ENCODE results near the gene SYT13. TPM values are rescaled to one million over a fixed set of nuclear protein-coding genes. Genes with fewer than 3 reads are reported as not detected.

SYT13 gene
- total RNA-seq, 3 donors from 2014 or later = 7.5 to 28.6 (median 22.7) TPM

DNA sequence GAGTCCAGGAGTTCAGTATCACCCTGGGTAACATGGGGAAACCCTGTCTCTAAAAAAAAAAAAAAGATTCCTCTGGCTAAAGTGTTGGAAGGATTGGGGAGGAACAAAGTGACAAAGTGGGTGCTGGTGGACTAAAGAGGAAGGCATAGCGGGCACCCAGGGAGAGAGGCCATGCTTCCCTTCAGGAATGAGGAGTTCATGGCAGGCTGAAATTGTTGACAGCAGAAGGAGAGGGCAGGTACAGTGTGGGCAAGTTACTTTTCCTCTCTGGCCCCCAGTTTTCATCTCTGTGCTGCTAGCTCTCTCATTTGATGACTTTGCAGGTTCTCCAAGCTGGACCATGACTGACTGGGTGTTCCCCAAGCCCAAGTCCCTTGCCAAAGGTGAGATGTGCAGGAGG lies 4.4 kb upstream of the SYT13 start:
- no peaks in the 10 kb centered on the region for H3K9me3 ChIP-seq
- no peaks in the 10 kb centered on the region for H3K36me3 ChIP-seq (ENCODE audit: low read depth)
- ATAC-seq = no peak
- no peak for DNase-seq
- no peaks in the 10 kb centered on the region for H3K4me1 ChIP-seq (ENCODE audit: low read depth)
- TF ChIP-seq, protein P1, sequence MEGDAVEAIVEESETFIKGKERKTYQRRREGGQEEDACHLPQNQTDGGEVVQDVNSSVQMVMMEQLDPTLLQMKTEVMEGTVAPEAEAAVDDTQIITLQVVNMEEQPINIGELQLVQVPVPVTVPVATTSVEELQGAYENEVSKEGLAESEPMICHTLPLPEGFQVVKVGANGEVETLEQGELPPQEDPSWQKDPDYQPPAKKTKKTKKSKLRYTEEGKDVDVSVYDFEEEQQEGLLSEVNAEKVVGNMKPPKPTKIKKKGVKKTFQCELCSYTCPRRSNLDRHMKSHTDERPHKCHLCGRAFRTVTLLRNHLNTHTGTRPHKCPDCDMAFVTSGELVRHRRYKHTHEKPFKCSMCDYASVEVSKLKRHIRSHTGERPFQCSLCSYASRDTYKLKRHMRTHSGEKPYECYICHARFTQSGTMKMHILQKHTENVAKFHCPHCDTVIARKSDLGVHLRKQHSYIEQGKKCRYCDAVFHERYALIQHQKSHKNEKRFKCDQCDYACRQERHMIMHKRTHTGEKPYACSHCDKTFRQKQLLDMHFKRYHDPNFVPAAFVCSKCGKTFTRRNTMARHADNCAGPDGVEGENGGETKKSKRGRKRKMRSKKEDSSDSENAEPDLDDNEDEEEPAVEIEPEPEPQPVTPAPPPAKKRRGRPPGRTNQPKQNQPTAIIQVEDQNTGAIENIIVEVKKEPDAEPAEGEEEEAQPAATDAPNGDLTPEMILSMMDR (IDR thresholded peaks at IDR 0.05) = no peak
- intact Hi-C loops (cut with DNase I, micrococcal nuclease) = loop anchor here in 1 of 2 donors (5.0 to 10.0 kb wide), 2 partner anchors 178 to 356 kb away; no protein-coding TSS in a partner anchor
- H3K4me3 ChIP-seq = no peak overlapping the region

DNA sequence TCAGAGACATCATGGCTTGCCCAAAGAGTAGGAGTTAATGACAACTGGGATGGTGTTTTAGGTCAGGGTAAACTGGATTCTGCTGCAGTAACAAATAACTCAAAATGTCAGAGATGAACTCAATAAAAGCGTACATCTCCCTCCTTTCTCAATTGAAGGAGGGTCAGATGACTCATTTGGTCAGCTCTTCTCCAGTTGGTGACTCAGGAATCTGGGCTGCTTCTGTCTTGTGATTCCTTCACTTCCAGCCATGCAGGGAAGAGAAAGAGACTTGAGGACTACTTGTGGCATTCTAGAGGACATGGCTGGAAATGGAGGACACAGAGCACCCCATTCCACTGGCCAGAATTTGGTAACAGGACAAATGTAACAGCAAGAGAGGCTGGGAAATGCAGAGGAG lies 3.2 kb upstream of the SYT13 start:
- H3K9me3 ChIP-seq = no peaks in the 10 kb centered on the region
- no peak for ATAC-seq
- H3K4me1 ChIP-seq (ENCODE audit: low read depth) = no peaks in the 10 kb centered on the region
- intact Hi-C loops (cut with DNase I, micrococcal nuclease) = no loop called here
- TF ChIP-seq, protein P1 (IDR thresholded peaks at IDR 0.05) = no peak
- DNase-seq = no peak
- no peaks in the 10 kb centered on the region for H3K36me3 ChIP-seq (ENCODE audit: low read depth)
- no peak overlapping the region for H3K4me3 ChIP-seq

DNA sequence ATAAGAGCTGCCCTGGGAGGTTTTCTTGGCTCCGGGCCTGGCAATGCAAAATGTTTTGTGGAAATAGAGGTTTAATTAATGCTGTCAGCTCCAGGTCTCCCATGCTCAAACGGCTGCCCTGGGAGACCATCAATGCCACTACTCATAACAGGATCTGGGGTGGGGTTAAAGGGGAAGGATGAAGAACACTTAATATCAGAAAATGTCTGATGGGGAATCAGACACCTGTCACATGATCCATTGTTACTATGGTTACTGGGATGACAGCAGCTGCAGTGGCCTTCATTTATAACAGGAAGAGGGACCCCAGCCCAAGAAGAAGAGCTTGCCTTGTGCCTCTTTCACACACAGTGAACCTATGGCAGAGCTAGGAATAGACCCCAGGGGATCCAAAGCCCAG lies 2.2 kb upstream of the SYT13 start:
- DNase-seq (no peak), ATAC-seq (no peak)
- TF ChIP-seq, protein P1 (IDR thresholded peaks at IDR 0.05) = no peak
- Histone ChIP-seq H3K4me3 (no peak overlapping the region), H3K4me1 (ENCODE audit: low read depth) (no peaks in the 10 kb centered on the region), H3K9me3 (no peaks in the 10 kb centered on the region), H3K36me3 (ENCODE audit: low read depth) (no peaks in the 10 kb centered on the region)
- intact Hi-C loops (cut with DNase I, micrococcal nuclease) = no loop called here

DNA sequence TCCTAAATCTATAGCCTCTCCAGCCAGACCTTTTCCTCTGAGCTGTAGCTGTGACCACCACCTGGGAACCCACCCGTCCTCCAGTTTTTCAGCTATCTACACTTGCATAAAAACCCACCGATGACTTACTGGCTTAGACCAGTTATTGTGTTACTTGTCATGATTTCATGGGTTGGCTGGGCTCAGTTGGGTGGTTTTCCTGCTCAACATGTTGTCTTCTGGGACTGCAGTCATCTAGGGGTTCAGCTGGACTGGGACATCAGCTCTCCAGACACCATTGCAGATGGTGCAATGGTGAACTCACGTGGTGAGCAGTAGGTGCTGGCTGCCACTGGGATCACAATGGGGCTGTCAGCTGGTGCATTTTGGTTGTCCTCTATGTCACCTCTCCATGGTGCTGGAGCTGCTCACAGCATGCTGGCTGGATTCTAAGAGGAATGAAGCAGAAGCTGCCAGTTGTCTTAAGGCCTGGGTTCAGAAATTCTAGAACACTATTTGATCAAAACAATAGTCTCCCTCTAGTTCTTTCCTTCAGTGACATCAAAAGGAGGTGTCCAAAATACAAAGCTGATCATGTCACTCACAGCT lies 1.3 kb upstream of the SYT13 start:
- DNase-seq = no peak
- intact Hi-C loops (cut with DNase I, micrococcal nuclease) = no loop called here
- Histone ChIP-seq H3K36me3 (ENCODE audit: low read depth) (no peaks in the 10 kb centered on the region), H3K9me3 (no peaks in the 10 kb centered on the region), H3K4me1 (ENCODE audit: low read depth) (no peaks in the 10 kb centered on the region), H3K4me3 (no peak overlapping the region)
- no peak for ATAC-seq
- TF ChIP-seq, protein P1 (IDR thresholded peaks at IDR 0.05) = no peak

DNA sequence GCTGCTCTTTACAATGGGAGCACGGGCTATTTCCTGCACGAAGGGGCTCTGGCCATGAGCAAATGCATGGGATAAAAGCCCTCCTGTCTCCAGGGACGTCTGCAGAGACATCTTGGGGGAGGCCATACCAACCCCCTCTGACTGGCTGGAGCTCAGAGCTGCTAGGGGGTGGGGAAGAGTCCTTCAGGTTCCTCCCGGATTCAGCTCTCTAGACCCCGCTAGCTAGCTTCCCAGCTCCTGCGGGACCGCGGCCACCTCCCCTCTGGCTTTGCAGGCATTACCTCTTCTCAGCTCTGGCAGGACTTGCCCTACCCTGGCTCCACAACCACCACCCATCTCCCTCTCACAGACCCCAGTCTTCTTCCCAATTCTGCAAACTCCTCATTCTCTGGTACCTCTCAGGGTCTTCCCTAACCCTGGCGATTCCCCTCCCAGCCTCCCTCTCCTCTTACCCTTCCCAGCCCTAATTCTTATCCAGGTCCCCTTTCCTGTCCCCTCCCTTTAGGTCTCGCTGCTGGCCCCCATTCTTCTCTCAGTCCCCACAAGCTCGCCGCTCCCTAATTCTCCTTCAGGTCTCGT lies 802 bp downstream of the SYT13 start:
- no peaks in the 10 kb centered on the region for H3K36me3 ChIP-seq (ENCODE audit: low read depth)
- no peaks in the 10 kb centered on the region for H3K9me3 ChIP-seq
- H3K4me1 ChIP-seq (ENCODE audit: low read depth) = no peaks in the 10 kb centered on the region
- intact Hi-C loops (cut with DNase I, micrococcal nuclease) = no loop called here
- TF ChIP-seq, protein P1 (IDR thresholded peaks at IDR 0.05) = no peak
- no peak overlapping the region for H3K4me3 ChIP-seq
- DNase-seq = peak in 2 of 3 donors; percentile 34 to 43
- ATAC-seq = peak; percentile 39

All from mucosa of descending colon (tissue), 3 donors.